Panc1 (cell line): Measurements from ENCODE around the gene SHQ1. TPM values are rescaled to one million over a fixed set of nuclear protein-coding genes. Genes with fewer than 3 reads are reported as not detected.

ENCODE experiments used
- ATAC-seq: fragments of 200-7000 bp; cut with Tn5 transposase; 2 replicates; pipeline ENCODE4 v1.9.1; 2020; ENCODE audit warnings: mild to moderate bottlenecking, moderate library complexity
- BruUV-seq: library from RNA; stranded (reverse); fragments of 400-500 nt; replicated peaks from 2 replicates; lab custom pipeline; 2021; lab: Mats Ljungman, UMichigan
- CTCF ChIA-PET: fragments of 300-600 bp; sonication (Branson Sonifier 250); formaldehyde crosslinking; loops from one replicate; lab custom pipeline; 2022; ENCODE audit warnings: antibody characterized with exemption; lab: Charles Lee
- POLR2A ChIA-PET: fragments of 300-600 bp; sonication (Branson Sonifier 250); formaldehyde crosslinking; loops from one replicate; lab custom pipeline; 2022; ENCODE audit warnings: antibody characterized with exemption; lab: Charles Lee
- DNase-seq: peaks from one replicate; pipeline ENCODE4 v3.0.0-alpha.2; 2010; ENCODE audit warnings: low read depth, low spot score
- H3K27ac ChIP-seq: 2 replicates; pipeline ENCODE4 v1.5.1; 2011; ENCODE audit warnings: mild to moderate bottlenecking, low read length, inconsistent platforms
- H3K27me3 ChIP-seq: fragments of 200-500 bp; sonication (Bioruptor generic); 2 replicates; pipeline ENCODE4 v1.6.0; 2014; ENCODE audit warnings: low read length, inconsistent platforms; ENCODE audit not compliant: control insufficient read depth, insufficient read depth
- H3K36me3 ChIP-seq: fragments of 200-500 bp; sonication (Bioruptor generic); 2 replicates; pipeline ENCODE4 v1.5.1; 2014; ENCODE audit warnings: inconsistent platforms, mild to moderate bottlenecking, low read length, moderate library complexity; ENCODE audit not compliant: control insufficient read depth, insufficient read depth
- H3K4me1 ChIP-seq: 2 replicates; pipeline ENCODE4 v1.5.1; 2011; ENCODE audit warnings: inconsistent platforms, mild to moderate bottlenecking, low read length, moderate library complexity; ENCODE audit not compliant: control insufficient read depth, insufficient read depth
- H3K4me3 ChIP-seq, 2 experiments: 2 replicates each; pipeline ENCODE4 v1.5.1; 2011 to 2012; ENCODE audit warnings: low read depth in 2 of 2, low read length in 2 of 2, mild to moderate bottlenecking in 2 of 2, inconsistent platforms in 1 of 2, moderate library complexity in 1 of 2
- H3K9me3 ChIP-seq: fragments of 200-500 bp; sonication (Bioruptor generic); 2 replicates; pipeline ENCODE4 v1.5.1; 2014; ENCODE audit warnings: low read depth, mild to moderate bottlenecking, inconsistent platforms, low read length, moderate library complexity; ENCODE audit not compliant: control insufficient read depth, insufficient read depth
- POLR2AphosphoS5 ChIP-seq: IDR thresholded peaks from 2 replicates; pipeline ENCODE4 v1.6.1; 2012; ENCODE audit warnings: mild to moderate bottlenecking, low read depth, low read length, moderate library complexity
- REST ChIP-seq, 2 experiments: IDR thresholded peaks; 2 replicates each; pipeline ENCODE4 v1.6.1; 2011 to 2012; ENCODE audit warnings: low read depth in 2 of 2, control low read depth in 1 of 2, low read length in 1 of 2, mild to moderate bottlenecking in 1 of 2, moderate library complexity in 1 of 2; ENCODE audit not compliant: insufficient read depth in 1 of 2
- SIN3A ChIP-seq: IDR thresholded peaks from 2 replicates; pipeline ENCODE4 v1.6.1; 2012; ENCODE audit warnings: low read depth, mild to moderate bottlenecking, low read length, moderate library complexity, borderline replicate concordance; ENCODE audit not compliant: insufficient read depth
- TCF7L2 ChIP-seq: IDR thresholded peaks from 2 replicates; pipeline ENCODE4 v1.6.1; 2011; ENCODE audit warnings: mild to moderate bottlenecking, low read depth, low read length, inconsistent platforms
- in situ Hi-C: cut with HindIII; loops from 2 replicates; pipeline ENCODE4 v1.10.0; 2016; ENCODE audit warnings: low sequenced_read_pairs, low pct_unique_long_range_greater_than_20kb
- intact Hi-C: fragments of 100-400 bp; cut with micrococcal nuclease; formaldehyde crosslinking; loops from one replicate; pipeline ENCODE4 v1.10.0; 2022; ENCODE audit not compliant: unreplicated experiment
- total RNA-seq: library from RNA; stranded (reverse); gene quantifications from one replicate; pipeline ENCODE4 v1.2.1, GENCODE V29; 2021; ENCODE audit not compliant: unreplicated experiment
- TF ChIP-seq, protein P1 (sequence below): fragments of 450-650 bp; IDR thresholded peaks from 2 replicates; pipeline ENCODE4 v1.5.1; 2017; ENCODE audit warnings: mild to moderate bottlenecking

The SHQ1 gene
- total RNA-seq, 1 experiment from 2014 or later = 21.0 TPM

- DNase-seq = no peak
- H3K4me3 ChIP-seq = no peak overlapping the region
- CTCF ChIA-PET = no interaction called here
- no peaks in the 10 kb centered on the region for H3K9me3 ChIP-seq
- POLR2A ChIA-PET = no interaction called here
- no peaks in the 10 kb centered on the region for H3K36me3 ChIP-seq
- no peak overlapping the region for H3K27ac ChIP-seq
- intact Hi-C loops (no loop called here), in situ Hi-C loops (no loop called here)
- BruUV-seq = no TSS peak
- no peaks in the 10 kb centered on the region for H3K4me1 ChIP-seq
- no peaks in the 10 kb centered on the region for H3K27me3 ChIP-seq
- ATAC-seq = no peak
- no peak for TF ChIP-seq REST (IDR thresholded peaks at IDR 0.05; ENCODE audit: insufficient read depth in 1 of 2, low read depth in 2 of 2, low read length in 1 of 2)
Measured at GRCh38 chr3:72728958-72729467, 119.2 kb downstream of the SHQ1 start.

- in situ Hi-C loops (no loop called here), intact Hi-C loops (no loop called here)
- no TSS peak for BruUV-seq
- POLR2A ChIA-PET = no interaction called here
- CTCF ChIA-PET = no interaction called here
- no peaks in the 10 kb centered on the region for H3K36me3 ChIP-seq
- no peaks in the 10 kb centered on the region for H3K9me3 ChIP-seq
- ATAC-seq = no peak
- H3K4me1 ChIP-seq = no peaks in the 10 kb centered on the region
- H3K27me3 ChIP-seq = no peaks in the 10 kb centered on the region
- H3K4me3 ChIP-seq = no peak overlapping the region
- TF ChIP-seq REST (IDR thresholded peaks at IDR 0.05; ENCODE audit: insufficient read depth in 1 of 2, low read depth in 2 of 2, low read length in 1 of 2) (no peak), POLR2AphosphoS5 (no peak), TCF7L2 (no peak), SIN3A (no peak)
- TF ChIP-seq, protein P1, sequence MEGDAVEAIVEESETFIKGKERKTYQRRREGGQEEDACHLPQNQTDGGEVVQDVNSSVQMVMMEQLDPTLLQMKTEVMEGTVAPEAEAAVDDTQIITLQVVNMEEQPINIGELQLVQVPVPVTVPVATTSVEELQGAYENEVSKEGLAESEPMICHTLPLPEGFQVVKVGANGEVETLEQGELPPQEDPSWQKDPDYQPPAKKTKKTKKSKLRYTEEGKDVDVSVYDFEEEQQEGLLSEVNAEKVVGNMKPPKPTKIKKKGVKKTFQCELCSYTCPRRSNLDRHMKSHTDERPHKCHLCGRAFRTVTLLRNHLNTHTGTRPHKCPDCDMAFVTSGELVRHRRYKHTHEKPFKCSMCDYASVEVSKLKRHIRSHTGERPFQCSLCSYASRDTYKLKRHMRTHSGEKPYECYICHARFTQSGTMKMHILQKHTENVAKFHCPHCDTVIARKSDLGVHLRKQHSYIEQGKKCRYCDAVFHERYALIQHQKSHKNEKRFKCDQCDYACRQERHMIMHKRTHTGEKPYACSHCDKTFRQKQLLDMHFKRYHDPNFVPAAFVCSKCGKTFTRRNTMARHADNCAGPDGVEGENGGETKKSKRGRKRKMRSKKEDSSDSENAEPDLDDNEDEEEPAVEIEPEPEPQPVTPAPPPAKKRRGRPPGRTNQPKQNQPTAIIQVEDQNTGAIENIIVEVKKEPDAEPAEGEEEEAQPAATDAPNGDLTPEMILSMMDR = no peak
- no peak for DNase-seq
- no peak overlapping the region for H3K27ac ChIP-seq
Measured at GRCh38 chr3:72728329-72728889, 119.8 kb downstream of the SHQ1 start.
